GM23338 (cell line): ENCODE measurements around the gene KCNH4. TPM values are rescaled to one million over a fixed set of nuclear protein-coding genes. Genes with fewer than 3 reads are reported as not detected.
"Not testable (repeated sequence)": the region's sequence is repeated elsewhere in the genome, so short reads cannot be mapped to it uniquely, and the experiment has no call there.

ENCODE experiments used
- ATAC-seq: fragments of 200-7000 bp; cut with Tn5 transposase; 3 replicates; pipeline ENCODE4 v1.9.1; 2020
- DNase-seq: peaks from one replicate; pipeline ENCODE4 v3.0.0-alpha.2; 2015; ENCODE audit warnings: low spot score
- H2AFZ ChIP-seq: fragments of 200-600 bp; sonication (generic); 2 replicates; pipeline ENCODE4 v1.8.0; 2016; ENCODE audit warnings: antibody characterized with exemption, mild to moderate bottlenecking, moderate library complexity
- H3F3A ChIP-seq: fragments of 200-600 bp; sonication (generic); replicated peaks from 2 replicates; pipeline ENCODE4 v1.8.0; 2017; ENCODE audit warnings: antibody characterized with exemption, mixed run types, low read depth
- H3K27ac ChIP-seq: fragments of 200-600 bp; sonication (generic); 2 replicates; pipeline ENCODE4 v1.6.1; 2016; ENCODE audit warnings: low read depth
- H3K27me3 ChIP-seq: fragments of 200-600 bp; sonication (generic); 2 replicates; pipeline ENCODE4 v1.8.0; 2016; ENCODE audit warnings: mild to moderate bottlenecking, mixed run types, moderate library complexity; ENCODE audit not compliant: insufficient read depth
- H3K36me3 ChIP-seq: fragments of 200-600 bp; sonication (generic); 2 replicates; pipeline ENCODE4 v1.8.0; 2016; ENCODE audit warnings: mild to moderate bottlenecking; ENCODE audit not compliant: insufficient read depth
- H3K4me1 ChIP-seq: fragments of 200-600 bp; sonication (generic); 2 replicates; pipeline ENCODE4 v1.8.0; 2016; ENCODE audit warnings: mild to moderate bottlenecking, moderate library complexity; ENCODE audit not compliant: insufficient read depth
- H3K4me2 ChIP-seq: fragments of 200-600 bp; sonication (generic); 2 replicates; pipeline ENCODE4 v1.7.1; 2017; ENCODE audit warnings: mixed run types
- H3K4me3 ChIP-seq: fragments of 200-600 bp; sonication (generic); 2 replicates; pipeline ENCODE4 v1.6.1; 2016; ENCODE audit warnings: mixed run types
- H3K79me2 ChIP-seq: fragments of 200-600 bp; sonication (generic); replicated peaks from 2 replicates; pipeline ENCODE4 v1.8.0; 2017; ENCODE audit warnings: mild to moderate bottlenecking; ENCODE audit not compliant: insufficient read depth
- H3K9me2 ChIP-seq: fragments of 200-600 bp; sonication (generic); 2 replicates; pipeline ENCODE4 v1.8.0; 2017; ENCODE audit not compliant: insufficient read depth
- H4K20me1 ChIP-seq: fragments of 200-600 bp; sonication (generic); replicated peaks from 2 replicates; pipeline ENCODE4 v1.8.0; 2017; ENCODE audit warnings: mild to moderate bottlenecking; ENCODE audit not compliant: insufficient read depth
- H3K27ac Mint-ChIP-seq: 2 replicates; pipeline ENCODE4 v1.8.0; 2020; ENCODE audit warnings: inconsistent platforms, mild to moderate bottlenecking, moderate library complexity, mixed read lengths
- H3K27me3 Mint-ChIP-seq: 3 replicates; pipeline ENCODE4 v1.8.0; 2022; ENCODE audit warnings: low read depth, mild to moderate bottlenecking, moderate library complexity, mixed read lengths, inconsistent platforms; ENCODE audit not compliant: insufficient read depth, poor library complexity
- H3K36me3 Mint-ChIP-seq: 3 replicates; pipeline ENCODE4 v1.8.0; 2021; ENCODE audit warnings: low read depth, mild to moderate bottlenecking, inconsistent platforms, moderate library complexity, mixed read lengths
- H3K4me1 Mint-ChIP-seq: 3 replicates; pipeline ENCODE4 v1.8.0; 2020; ENCODE audit warnings: mild to moderate bottlenecking, inconsistent platforms, mixed read lengths
- H3K4me3 Mint-ChIP-seq: 3 replicates; pipeline ENCODE4 v1.8.0; 2021; ENCODE audit warnings: moderate library complexity, mild to moderate bottlenecking, inconsistent platforms, mixed read lengths
- H3K9me3 Mint-ChIP-seq: 3 replicates; pipeline ENCODE4 v1.8.0; 2020; ENCODE audit warnings: moderate library complexity, mild to moderate bottlenecking, inconsistent platforms, mixed read lengths
- CREB1 ChIP-seq: fragments of 250-450 bp; sonication (Bioruptor Pico); IDR thresholded peaks from 2 replicates; pipeline ENCODE4 v1.5.0; 2020; ENCODE audit warnings: low read depth, mild to moderate bottlenecking, moderate library complexity
- EZH2phosphoT487 ChIP-seq: fragments of 200-600 bp; sonication (generic); IDR thresholded peaks from one replicate; pipeline ENCODE4 v1.8.1; 2018; ENCODE audit warnings: antibody characterized with exemption; ENCODE audit not compliant: unreplicated experiment
- NANOG ChIP-seq: IDR thresholded peaks from 2 replicates; pipeline ENCODE4 v1.6.1; 2016; ENCODE audit warnings: antibody characterized with exemption, borderline replicate concordance
- STAT1 ChIP-seq: IDR thresholded peaks from one replicate; pipeline ENCODE4 v1.6.1; 2016; ENCODE audit warnings: antibody characterized with exemption; ENCODE audit not compliant: unreplicated experiment
- ZNF114 ChIP-seq: fragments of 250-450 bp; sonication (Bioruptor Pico); IDR thresholded peaks from 2 replicates; pipeline ENCODE4 v1.5.0; 2020; ENCODE audit warnings: mild to moderate bottlenecking, moderate library complexity
- ZNF331 ChIP-seq: fragments of 250-450 bp; sonication (Bioruptor Pico); IDR thresholded peaks from 2 replicates; pipeline ENCODE4 v1.5.0; 2020; ENCODE audit warnings: low read depth, mild to moderate bottlenecking, moderate library complexity
- ZNF462 ChIP-seq: fragments of 250-450 bp; sonication (Bioruptor Pico); IDR thresholded peaks from 2 replicates; pipeline ENCODE4 v1.5.0; 2020; ENCODE audit warnings: mild to moderate bottlenecking, moderate library complexity
- polyA plus RNA-seq: library from polyadenylated mRNA; unstranded; fragments of >200 nt; fragmentation: Nextera tagmentation; extraction: Ambion mirVana; gene quantifications from 2 replicates; pipeline ENCODE4 v1.2.1, GENCODE V29; 2016
- total RNA-seq: library from RNA; depleted of rRNA; stranded (reverse); fragments of >200 nt; shearing (Covaris generic); gene quantifications from 2 replicates; pipeline ENCODE4 v1.2.3, GENCODE V29; 2014
- TF ChIP-seq, protein P1 (sequence below): IDR thresholded peaks from one replicate; pipeline ENCODE4 v1.6.1; 2018; ENCODE audit warnings: antibody characterized with exemption; ENCODE audit not compliant: unreplicated experiment
- TF ChIP-seq, protein P2 (sequence below): IDR thresholded peaks from 2 replicates; pipeline ENCODE4 v1.6.1; 2016; ENCODE audit warnings: antibody characterized with exemption
- TF ChIP-seq, protein P3 (sequence below), 2 experiments: fragments of 200-600 bp in 1 of 2; sonication (generic) in 1 of 2; conservative IDR thresholded peaks; 2 replicates each; pipeline versions ENCODE4 v1.5.1 to v1.6.1; 2016 to 2017; ENCODE audit warnings: antibody characterized with exemption in 2 of 2, low read depth in 2 of 2, mild to moderate bottlenecking in 2 of 2, moderate library complexity in 1 of 2

Gene KCNH4
- total and polyA plus RNA-seq, 2 experiments from 2014 or later: 0.08 to 0.49 TPM

DNA sequence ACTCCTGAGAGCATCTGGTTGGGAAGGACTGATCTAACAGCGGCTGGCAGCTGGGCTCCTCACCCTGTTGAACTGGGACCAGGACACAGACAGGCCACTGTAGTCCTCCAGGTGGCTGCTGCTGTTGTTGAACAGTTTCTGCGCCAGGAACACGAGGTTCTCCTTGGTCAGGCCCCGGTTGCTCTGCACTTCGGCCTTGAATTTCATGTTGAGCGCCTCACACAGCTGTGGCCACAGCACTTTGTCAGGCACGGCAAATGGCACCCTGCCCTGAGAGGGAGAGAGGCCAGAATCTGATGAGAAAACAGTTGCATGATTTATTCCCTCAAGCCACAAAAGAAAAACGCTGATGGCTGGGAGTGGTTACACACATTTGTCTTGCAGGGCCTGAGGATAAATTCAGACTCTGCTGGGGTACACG lies 31.0 kb upstream of the KCNH4 start:
- H3K4me3 Mint-ChIP-seq, H3K27me3 Mint-ChIP-seq, H3K79me2 ChIP-seq, H3K9me3 Mint-ChIP-seq, H3K4me2 ChIP-seq, H3K27me3 ChIP-seq, H3K27ac Mint-ChIP-seq, H3F3A ChIP-seq, DNase-seq, H2AFZ ChIP-seq, H3K4me1 ChIP-seq, ATAC-seq, H3K9me2 ChIP-seq, H3K4me1 Mint-ChIP-seq, H3K4me3 ChIP-seq, H4K20me1 ChIP-seq: not testable (repeated sequence)
- H3K36me3 Mint-ChIP-seq: peaks cover 46% of the 10 kb centered on the region; the same call in 2 of the 3 replicates
- H3K36me3 ChIP-seq: peaks cover 24% of the 10 kb centered on the region
- H3K27ac ChIP-seq: 0 out of 2 replicates have a peak overlapping the region, but pooled peaks have one; percentile 39

DNA sequence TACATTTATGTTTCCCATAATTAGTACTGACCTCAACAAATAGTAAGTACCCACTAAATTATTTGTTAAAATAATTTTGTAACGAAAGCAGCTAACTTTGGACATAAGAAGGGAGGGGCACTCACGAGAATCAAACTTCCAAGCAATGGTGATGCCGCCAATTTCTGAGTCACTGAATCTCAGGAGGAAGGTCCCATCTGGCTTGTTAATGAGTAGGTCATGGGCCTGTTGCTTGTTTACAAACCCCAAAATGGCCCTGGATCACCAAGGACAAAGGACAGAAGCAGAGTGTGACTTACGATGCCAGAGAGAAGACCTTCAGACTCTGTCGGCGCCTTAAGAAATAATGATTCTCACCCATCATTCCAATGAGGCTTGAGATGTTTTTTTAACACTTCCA lies 29.1 kb upstream of the KCNH4 start:
- no peak overlapping the region for H3K4me3 Mint-ChIP-seq
- DNase-seq: no peak
- H3K9me3 Mint-ChIP-seq: no peaks in the 10 kb centered on the region
- H3K4me3 ChIP-seq: no peak overlapping the region
- H3K27ac Mint-ChIP-seq: no peak overlapping the region
- H3F3A ChIP-seq: no peaks in the 10 kb centered on the region
- peaks cover 48% of the 10 kb centered on the region; the same call in 2 of the 3 replicates for H3K36me3 Mint-ChIP-seq
- no peak overlapping the region for H3K4me2 ChIP-seq
- H3K27me3 Mint-ChIP-seq: peaks cover 7% of the 10 kb centered on the region
- H2AFZ ChIP-seq: no peak overlapping the region
- H3K36me3 ChIP-seq: peaks cover 24% of the 10 kb centered on the region
- ATAC-seq: no peak
- no peak overlapping the region; the same call in 1 of the 2 replicates for H3K27ac ChIP-seq
- no peaks in the 10 kb centered on the region for H3K4me1 Mint-ChIP-seq
- H3K9me2 ChIP-seq: no peaks in the 10 kb centered on the region
- H3K4me1 ChIP-seq: no peaks in the 10 kb centered on the region
- no peaks in the 10 kb centered on the region for H3K79me2 ChIP-seq
- no peaks in the 10 kb centered on the region for H3K27me3 ChIP-seq
- H4K20me1 ChIP-seq: peaks cover 2% of the 10 kb centered on the region; the same call in 1 of the 2 replicates
- TF ChIP-seq CREB1 (no peak), EZH2phosphoT487 (no peak), ZNF462 (CRISPR knock-in tag) (no peak), NANOG (no peak), ZNF331 (CRISPR knock-in tag) (no peak), ZNF114 (no peak), STAT1 (no peak)
- TF ChIP-seq, protein P1, sequence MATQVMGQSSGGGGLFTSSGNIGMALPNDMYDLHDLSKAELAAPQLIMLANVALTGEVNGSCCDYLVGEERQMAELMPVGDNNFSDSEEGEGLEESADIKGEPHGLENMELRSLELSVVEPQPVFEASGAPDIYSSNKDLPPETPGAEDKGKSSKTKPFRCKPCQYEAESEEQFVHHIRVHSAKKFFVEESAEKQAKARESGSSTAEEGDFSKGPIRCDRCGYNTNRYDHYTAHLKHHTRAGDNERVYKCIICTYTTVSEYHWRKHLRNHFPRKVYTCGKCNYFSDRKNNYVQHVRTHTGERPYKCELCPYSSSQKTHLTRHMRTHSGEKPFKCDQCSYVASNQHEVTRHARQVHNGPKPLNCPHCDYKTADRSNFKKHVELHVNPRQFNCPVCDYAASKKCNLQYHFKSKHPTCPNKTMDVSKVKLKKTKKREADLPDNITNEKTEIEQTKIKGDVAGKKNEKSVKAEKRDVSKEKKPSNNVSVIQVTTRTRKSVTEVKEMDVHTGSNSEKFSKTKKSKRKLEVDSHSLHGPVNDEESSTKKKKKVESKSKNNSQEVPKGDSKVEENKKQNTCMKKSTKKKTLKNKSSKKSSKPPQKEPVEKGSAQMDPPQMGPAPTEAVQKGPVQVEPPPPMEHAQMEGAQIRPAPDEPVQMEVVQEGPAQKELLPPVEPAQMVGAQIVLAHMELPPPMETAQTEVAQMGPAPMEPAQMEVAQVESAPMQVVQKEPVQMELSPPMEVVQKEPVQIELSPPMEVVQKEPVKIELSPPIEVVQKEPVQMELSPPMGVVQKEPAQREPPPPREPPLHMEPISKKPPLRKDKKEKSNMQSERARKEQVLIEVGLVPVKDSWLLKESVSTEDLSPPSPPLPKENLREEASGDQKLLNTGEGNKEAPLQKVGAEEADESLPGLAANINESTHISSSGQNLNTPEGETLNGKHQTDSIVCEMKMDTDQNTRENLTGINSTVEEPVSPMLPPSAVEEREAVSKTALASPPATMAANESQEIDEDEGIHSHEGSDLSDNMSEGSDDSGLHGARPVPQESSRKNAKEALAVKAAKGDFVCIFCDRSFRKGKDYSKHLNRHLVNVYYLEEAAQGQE: no peak
- TF ChIP-seq, protein P2, sequence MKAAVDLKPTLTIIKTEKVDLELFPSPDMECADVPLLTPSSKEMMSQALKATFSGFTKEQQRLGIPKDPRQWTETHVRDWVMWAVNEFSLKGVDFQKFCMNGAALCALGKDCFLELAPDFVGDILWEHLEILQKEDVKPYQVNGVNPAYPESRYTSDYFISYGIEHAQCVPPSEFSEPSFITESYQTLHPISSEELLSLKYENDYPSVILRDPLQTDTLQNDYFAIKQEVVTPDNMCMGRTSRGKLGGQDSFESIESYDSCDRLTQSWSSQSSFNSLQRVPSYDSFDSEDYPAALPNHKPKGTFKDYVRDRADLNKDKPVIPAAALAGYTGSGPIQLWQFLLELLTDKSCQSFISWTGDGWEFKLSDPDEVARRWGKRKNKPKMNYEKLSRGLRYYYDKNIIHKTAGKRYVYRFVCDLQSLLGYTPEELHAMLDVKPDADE: no peak
- TF ChIP-seq, protein P3, sequence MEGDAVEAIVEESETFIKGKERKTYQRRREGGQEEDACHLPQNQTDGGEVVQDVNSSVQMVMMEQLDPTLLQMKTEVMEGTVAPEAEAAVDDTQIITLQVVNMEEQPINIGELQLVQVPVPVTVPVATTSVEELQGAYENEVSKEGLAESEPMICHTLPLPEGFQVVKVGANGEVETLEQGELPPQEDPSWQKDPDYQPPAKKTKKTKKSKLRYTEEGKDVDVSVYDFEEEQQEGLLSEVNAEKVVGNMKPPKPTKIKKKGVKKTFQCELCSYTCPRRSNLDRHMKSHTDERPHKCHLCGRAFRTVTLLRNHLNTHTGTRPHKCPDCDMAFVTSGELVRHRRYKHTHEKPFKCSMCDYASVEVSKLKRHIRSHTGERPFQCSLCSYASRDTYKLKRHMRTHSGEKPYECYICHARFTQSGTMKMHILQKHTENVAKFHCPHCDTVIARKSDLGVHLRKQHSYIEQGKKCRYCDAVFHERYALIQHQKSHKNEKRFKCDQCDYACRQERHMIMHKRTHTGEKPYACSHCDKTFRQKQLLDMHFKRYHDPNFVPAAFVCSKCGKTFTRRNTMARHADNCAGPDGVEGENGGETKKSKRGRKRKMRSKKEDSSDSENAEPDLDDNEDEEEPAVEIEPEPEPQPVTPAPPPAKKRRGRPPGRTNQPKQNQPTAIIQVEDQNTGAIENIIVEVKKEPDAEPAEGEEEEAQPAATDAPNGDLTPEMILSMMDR (conservative IDR thresholded peaks at IDR 0.05; ENCODE audit: low read depth in 2 of 2): no peak
